22Rv1 (cell line): ENCODE results near the gene SELPLG.

Source experiments
- CTCF ChIP-seq: fragments of 450-650 bp; IDR thresholded peaks from 2 replicates; pipeline ENCODE4 v1.5.1; 2017; ENCODE audit warnings: mild to moderate bottlenecking
- ZFX ChIP-seq: fragments of 450-650 bp; IDR thresholded peaks from 2 replicates; pipeline ENCODE4 v1.6.1; 2017; ENCODE audit warnings: antibody characterized with exemption, borderline replicate concordance

- TF ChIP-seq CTCF (no peak), ZFX (no peak)
These were observed 47.8 kb downstream of the SELPLG start for GRCh38 chr12:108585864-108586263.
